Measurements from ENCODE around the gene PLEKHG1. TPM values are rescaled to one million over a fixed set of nuclear protein-coding genes. Genes with fewer than 3 reads are reported as not detected.

PLEKHG1 gene
- total RNA-seq, 2 donors from 2014 or later, result 9.3 to 25.1 TPM

DNA sequence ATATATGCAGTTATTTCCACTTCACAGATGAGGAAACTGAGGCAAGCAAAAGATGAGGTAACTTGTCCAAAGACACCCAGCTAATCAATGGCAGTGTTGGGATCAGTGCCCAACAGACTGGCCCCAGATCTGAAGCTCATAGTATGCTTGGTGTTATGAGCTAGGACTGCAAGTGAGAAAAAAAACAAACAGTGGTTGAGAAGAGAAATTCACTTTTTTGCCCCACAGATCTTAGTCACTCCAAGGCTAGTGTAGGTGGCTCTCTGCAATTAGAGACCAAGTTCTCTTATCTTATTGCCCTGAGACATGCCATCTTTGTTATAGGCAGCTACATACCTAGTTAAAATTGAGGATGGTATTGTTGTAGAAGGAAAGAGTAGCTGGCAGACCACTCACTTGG is 16.3 kb downstream of the PLEKHG1 start:
- ATAC-seq, result no peak
- intact Hi-C loops (cut with DNase I), result no loop called here
- DNase-seq, result no peak

DNA sequence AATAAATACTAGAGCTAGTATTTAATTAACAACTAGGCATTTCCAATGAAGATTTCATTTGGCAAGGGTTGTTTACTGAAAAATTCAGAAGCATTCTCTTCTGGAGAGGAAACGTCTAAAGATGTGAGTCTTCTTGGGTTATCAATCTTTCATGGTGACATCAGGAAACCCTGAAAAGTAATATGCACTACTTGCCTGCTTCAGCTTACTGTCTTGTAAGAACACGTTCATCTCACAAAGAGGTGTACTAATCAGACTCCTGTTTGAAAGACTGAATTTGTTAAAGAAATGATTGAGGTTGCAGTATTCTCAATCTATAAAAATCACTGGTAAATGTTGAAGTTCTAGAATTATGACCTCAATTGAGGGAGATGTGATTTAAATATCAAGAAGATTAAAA is 16.9 kb downstream of the PLEKHG1 start:
- ATAC-seq (no peak), DNase-seq (no peak)
- intact Hi-C loops (cut with DNase I), result no loop called here

DNA sequence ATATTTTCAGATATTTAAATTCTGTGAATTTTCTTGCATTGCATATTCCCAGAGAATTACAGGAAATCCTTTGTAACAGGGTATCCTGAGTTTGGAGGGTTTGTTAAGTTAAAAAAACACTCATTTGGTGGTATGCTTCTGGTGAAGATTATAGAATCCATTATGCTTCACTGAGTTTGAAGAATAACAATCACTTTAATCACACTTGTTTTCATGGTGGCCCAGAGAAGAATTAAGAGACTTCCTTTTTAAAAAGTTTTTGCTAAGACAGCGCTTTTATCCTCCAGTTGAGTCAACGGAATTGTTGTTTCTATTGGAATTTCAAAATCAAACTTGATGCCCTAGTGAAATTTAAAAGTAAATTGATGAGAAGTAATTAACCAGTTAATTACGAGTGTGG is 17.4 kb downstream of the PLEKHG1 start:
- no peak for ATAC-seq
- no peak for DNase-seq
- intact Hi-C loops (cut with DNase I), result no loop called here

DNA sequence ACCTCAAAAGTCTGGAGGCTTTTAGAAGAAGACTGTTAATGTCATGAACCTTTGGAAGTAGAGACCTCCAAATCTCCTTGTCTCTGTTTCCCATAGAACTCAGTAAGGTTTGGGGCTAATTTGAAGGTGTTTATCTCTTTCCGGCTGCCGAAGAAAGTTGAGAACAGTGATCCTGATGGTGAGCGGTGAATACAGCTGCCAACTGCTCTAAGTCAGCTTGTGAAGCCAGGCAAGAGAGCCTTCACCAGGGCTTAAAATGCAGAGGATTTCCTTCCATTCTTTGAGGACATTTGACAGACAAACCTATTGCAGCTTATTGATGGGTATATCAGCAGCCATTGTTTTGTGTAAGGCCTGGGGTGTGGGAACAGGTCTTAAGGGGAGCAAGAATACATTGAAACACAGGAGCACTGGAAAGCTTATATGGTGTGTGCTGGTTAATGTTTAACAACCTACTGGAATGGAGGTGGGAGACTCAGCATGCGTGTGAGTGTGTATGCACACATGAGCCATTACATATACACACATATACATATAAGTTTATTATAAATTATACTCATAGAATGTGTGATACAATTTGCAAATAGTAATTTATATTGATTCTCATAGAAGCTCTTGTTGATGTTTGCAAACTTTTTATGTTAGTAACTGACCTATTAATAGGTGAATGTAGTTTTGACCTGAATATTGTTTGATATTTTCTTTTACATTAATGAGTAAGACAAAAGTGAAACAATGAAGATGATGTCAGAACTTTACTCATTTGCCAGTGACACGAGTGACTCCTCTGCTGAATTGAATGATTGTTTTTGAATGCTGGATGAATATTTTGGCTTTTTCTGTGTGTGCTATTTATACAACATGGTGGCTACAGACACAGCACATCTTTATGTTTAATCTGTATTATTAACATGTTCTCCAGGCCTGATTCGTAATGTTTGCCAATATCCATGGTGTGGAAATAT is 18.1 kb downstream of the PLEKHG1 start:
- intact Hi-C loops (cut with DNase I), result no loop called here
- DNase-seq (no peak), ATAC-seq (no peak)

DNA sequence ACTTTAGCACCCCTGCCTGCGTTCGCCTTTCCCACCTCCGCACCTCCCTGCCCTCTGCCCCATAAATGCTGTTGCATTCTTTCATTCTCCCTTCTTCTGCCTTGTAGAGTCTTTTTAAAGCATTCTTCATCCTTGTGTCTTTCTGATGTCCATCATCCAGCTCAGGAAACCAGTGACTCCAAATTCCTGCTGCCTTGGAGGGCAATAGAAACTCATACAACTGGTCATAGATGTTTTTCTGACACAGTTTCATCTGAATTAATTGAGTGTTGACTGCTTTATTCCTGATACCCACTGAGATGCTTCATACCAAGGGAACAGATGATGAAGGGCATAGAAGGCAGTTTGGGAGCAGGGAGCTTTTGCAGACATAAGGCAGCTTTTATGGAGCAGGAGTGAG is 19.6 kb downstream of the PLEKHG1 start:
- intact Hi-C loops (cut with DNase I), result no loop called here
- DNase-seq, result no peak
- no peak for ATAC-seq

DNA sequence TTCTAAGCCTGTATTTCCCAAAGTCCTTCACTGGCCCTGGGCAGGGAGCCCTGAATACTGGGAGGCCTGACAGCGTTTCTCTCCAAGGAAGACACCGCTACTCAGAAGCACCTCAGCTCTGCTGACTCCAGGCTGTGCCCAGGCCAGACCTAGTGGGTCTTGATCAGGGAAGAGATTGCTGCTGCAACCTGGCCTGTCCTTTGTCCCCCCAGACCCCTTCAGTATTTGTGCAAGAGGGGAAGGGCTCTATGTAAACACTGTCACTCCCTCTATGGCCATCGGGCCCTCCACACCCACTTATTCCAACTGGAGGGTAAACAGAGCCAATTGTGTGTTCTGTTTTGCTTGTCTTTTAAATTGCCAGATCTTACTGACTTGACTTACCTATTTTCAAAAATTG is 20.6 kb downstream of the PLEKHG1 start:
- intact Hi-C loops (cut with DNase I), result no loop called here
- DNase-seq (no peak), ATAC-seq (no peak)

DNA sequence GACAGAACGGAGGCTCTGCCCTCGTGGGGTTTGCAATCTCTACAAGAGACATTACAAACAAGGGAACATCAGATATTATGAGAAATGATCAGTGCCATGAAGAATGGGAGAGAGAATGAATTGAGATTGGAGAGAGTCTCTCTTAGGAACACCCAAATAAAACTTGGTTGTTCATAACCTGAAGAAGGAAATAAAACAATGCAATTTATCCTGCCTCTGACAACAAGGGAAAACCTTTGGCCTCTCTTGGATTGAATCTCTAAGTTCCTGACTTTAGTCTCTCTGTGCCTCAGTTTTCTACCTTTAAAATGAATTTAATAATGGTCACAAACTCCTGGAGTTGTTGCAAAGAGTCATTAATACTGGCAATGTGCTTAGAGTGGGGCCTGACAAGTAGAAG is 21.1 kb downstream of the PLEKHG1 start:
- DNase-seq (no peak), ATAC-seq (no peak)
- intact Hi-C loops (cut with DNase I), result no loop called here

DNA sequence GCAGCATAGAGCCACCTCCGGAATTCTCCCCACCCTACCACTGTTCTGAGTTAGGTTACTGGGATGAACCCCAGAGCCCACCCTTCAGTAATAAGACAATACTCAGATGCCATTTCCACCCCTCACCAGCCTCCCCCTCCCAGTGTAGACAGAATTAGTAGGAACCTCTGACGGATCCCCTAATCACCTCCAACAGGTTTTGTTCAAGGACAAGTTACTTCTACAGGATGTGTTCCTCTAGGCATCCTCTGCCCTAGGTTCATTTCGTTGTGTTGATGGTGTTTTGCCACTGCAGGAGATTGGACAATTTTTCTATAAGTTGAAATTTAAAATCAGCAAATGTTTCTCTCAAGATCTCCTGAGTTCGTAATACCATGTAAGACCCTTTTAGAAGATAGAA is 22.8 kb downstream of the PLEKHG1 start:
- no peak for ATAC-seq
- intact Hi-C loops (cut with DNase I), result no loop called here
- no peak for DNase-seq

DNA sequence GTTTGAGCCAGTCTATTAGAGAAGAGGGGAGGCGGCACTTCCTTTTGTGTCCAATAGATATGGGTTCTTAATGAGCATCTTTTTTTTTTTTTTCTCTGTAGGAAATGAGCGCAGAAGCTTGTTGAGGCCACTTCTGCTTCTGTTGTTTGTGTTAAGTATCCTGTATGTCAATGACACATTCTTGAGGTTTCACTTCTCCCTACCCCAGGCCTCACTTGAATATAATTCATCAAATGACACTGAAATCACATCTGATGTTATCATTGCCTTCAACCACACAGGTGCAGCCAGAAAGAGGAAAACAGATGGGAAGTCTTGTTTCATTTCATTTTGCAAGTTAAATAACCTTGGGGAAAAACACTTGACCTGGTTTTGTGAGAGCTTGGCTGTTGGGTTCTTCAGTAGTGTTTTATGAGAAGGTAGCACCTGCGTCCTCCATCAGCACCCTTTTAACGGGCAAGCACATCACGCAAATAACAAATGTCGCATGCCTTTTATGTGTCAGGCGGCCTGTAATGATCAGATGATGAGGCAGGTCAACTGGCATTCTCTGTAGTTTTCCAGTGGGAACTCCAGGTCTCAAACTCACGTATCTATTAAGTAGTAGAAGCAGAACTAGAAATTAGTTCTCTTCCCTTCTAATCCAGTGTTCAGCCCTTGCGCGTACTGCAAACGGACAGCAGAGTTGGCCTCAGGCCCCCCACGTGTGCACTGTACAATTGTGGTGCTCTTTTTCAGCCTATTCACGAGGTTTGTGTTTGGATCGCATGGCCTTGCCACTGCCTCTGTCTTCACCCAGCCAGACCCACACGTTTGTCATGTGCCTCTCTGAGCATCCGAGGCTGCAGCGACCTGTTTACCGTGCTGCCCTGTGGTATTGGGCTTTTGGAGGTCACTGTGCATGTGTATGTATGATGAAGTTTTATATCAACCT is 23.5 kb downstream of the PLEKHG1 start:
- DNase-seq, result no peak
- intact Hi-C loops (cut with DNase I), result no loop called here
- ATAC-seq, result peak; percentile 26 to 44

DNA sequence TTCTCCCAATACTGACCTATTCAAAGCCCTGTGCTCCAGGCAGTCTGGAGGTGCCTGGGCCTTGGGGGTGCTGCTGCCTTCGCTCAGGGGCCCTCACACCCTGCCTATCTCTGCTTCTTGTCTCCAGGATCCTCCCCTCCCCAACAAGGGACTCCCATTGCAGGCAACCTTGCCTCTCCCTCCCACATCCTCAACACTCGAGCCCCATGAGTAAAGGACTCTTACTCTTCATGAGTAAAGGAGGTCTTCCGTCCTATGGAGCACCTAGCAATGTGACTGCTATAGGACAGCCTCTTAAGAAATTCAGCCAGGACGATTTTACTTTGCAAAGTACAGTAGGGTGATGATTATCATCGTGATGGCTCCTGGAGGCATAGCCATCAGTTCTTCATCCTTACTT is 24.5 kb downstream of the PLEKHG1 start:
- ATAC-seq (no peak), DNase-seq (no peak)
- intact Hi-C loops (cut with DNase I), result no loop called here

DNA sequence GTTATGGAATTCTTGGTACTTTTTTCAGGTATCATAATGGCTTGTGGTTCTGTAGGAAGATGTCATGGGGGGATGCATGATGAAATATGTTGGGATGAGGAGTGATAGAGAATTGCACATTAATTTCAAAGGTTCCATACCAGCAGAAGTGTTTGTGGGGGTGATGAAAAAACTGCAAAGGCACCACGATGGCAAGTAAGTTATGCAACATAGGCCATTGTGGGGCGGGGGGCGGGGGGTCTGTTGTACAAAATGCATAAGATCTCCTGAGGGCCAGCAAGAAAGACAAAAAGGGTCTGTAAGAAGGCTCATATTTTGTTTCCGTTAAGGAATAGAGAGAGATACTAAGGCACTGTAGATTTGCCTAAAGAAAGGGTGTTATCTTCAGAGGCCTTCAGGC is 26.2 kb downstream of the PLEKHG1 start:
- DNase-seq (no peak), ATAC-seq (no peak)
- intact Hi-C loops (cut with DNase I), result no loop called here

DNA sequence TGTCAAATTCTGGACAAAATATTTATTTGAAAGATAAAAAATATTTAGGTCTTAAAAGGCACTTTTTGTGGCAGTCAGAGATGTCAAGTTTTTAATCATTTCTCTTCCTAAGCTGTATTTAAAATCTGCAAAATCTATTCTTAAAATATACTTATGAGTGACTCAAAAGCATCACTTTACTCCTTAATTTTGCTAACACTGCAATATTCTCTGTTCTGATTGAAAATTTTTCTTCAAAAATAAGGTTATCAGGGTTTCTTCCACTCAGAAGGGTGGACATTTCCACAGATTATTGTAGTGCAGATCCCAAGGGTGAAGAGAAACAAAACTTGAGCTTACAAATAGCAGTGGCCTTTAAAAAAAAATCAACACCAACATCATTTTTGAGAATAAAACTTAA is 27.5 kb downstream of the PLEKHG1 start:
- ATAC-seq (no peak), DNase-seq (no peak)
- intact Hi-C loops (cut with DNase I), result no loop called here

DNA sequence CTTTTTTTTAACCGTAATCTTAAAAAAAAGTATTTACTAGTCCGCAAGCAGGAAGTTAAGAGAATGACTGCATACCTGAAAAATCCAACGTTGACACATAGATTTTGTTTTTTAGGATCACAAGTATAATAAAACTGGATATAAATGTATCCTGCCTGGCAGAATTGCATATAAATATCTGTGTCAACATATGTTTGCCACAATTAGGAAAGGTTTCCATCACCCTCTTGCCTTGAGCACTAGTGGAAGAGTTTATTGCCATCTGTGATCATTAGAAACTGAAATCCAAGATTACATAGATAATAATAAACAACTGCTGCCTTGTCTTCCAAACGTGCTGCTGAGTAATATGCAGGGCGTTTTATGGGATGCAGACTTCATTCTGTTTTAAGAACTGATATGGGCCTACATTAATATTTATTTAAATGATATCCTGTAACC is 27.9 kb downstream of the PLEKHG1 start:
- ATAC-seq (peak in 1 of 2 donors; percentile 58), DNase-seq (no peak)
- intact Hi-C loops (cut with DNase I), result no loop called here

DNA sequence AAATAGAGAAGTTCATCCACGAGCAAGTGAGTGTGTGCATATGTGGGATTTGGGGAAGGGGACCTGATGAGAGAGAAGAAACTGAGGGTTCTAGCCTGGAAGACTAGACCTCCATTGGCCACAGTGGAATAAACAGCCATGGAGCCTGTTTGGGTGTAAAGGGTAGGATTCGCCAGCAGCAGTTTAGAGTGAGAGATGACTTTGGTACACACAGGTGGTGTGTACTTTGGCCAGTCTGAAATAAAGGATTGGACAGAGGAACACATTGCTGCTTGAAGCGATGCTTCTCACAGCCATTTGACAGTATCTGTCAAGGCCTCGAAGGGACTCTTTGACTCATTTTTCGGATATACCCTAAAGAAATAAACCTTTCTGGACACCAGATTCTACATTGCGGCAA is 29.2 kb downstream of the PLEKHG1 start:
- intact Hi-C loops (cut with DNase I), result no loop called here
- ATAC-seq, result no peak

DNA sequence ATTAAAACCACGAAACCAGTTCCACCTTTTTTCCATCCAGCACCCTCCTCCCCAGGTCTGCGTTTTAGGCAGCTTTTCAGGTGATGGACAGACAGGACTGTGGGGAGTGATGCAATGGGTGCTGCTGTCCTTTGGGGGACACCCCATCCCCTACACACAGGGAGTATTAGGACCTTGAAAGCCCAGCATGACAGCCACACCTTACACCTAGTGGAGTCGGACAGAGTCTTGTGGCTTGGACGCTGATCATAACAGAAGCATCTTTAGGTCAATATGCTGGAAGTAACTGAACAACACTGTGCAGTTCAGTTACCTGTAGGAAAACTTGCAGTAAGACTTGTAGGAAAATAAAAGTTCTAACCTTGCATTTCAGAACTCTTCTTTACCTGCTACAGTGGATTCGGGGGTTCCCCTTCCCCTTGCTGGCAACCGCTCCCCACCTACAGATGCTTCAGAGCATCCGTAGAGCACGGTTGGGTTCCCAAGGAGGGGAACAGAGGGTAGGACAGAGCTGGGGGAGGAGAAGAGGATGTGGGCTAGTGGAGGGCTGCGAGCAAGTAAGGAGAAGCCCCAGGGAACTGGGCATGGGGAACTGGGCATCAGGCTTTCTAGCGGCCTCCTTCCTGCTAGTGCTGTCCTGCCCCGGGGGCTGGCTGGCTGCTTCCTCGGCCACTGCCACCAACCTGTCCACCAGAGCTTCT is 31.7 kb downstream of the PLEKHG1 start:
- DNase-seq (no peak), ATAC-seq (no peak)
- intact Hi-C loops (cut with DNase I), result no loop called here

More for the DNA sequence above, 29.2 kb downstream of the PLEKHG1 start:
- DNase-seq, result no peak

DNA sequence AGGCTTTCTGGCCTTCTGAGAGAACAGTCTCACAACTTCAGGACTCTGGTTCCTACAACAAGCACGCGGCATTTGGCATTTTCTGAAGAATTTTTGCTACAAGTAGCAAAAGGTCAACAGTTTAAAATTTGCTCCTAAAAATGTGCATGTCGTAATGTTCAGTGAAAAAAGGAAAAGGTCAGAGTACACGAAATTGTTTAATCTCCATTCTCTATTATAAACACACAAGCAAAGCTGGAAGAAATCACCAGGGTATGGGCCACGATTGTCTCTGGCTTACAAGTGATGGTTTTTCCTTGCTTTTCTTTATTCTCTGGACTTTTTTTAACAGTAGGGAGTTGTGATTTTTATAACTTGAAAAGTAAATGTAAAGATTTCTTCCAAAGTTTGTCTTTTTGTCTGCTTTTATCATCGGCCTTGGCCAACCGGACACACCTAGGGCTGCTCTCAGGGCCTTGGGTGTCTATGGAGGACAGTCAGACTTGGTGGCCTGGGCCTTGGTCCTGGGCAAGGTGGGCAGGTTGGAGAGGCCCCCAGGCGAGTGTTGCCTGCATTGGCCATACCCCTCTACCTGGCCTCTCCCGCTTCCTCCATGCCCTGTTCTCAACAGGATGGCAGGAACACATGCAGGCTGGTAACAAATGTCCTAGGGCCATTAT is 32.4 kb downstream of the PLEKHG1 start:
- ATAC-seq (no peak), DNase-seq (no peak)
- intact Hi-C loops (cut with DNase I), result no loop called here

DNA sequence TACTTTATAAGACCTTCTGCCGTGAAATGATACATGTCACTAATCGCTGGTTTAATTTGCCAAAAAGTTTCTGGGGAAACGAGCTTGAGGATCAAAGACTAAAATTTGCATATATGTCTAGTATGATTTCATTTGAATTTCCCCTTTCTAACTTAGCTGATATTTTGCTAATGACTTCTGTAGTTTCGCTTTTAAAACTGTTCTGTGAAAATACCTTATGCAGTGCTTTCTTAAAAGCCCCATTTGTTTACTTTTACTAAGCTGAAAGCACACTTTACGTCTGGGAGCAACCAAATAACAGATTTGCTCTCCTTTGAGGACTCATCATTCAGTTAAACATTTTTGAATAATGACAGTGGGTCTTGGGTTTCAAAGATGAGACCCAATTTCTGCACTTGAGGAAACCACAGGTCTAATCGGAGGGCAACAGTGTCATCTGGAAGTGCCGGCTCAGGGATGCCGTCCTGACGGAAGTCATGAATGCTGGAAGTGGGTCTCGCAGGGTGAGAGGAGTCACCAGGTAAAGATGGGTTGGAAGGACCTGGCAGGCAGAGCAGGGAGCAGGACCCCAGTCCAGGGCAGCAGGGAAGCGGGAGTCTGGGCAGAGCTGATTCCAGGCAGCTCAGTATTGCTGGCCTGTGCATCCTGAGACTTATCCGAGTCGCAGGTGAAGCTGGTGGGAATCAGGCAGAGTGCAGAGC is 33.2 kb downstream of the PLEKHG1 start:
- DNase-seq, result no peak
- ATAC-seq, result no peak
- intact Hi-C loops (cut with DNase I), result no loop called here

DNA sequence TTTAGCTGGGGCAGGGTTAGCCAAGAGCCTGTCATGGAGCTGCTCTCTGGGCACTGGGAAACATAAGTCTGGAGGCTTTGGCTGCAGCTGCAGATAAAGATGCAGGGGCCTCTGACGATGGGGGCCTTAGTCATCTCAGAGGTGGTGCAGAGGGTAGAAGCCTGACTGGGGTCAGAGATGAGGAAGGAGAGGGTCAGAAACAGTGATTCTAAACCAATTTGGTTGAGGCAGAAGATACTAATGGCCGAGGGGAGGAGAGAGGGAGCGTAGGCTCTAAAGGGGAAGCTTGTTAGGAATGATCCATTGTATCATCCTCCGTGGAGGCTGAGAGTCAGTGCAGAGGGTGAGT is 33.8 kb downstream of the PLEKHG1 start:
- ATAC-seq, result no peak

More for the DNA sequence above, 33.8 kb downstream of the PLEKHG1 start:
- intact Hi-C loops (cut with DNase I), result no loop called here
- no peak for DNase-seq
